ENCODE data around the gene MOBP. TPM values are rescaled to one million over a fixed set of nuclear protein-coding genes. Genes with fewer than 3 reads are reported as not detected.

MOBP gene
- total and polyA plus RNA-seq, 8 donors, result 0.06 to 0.92 (median 0.43) TPM; not detected in 4

DNA sequence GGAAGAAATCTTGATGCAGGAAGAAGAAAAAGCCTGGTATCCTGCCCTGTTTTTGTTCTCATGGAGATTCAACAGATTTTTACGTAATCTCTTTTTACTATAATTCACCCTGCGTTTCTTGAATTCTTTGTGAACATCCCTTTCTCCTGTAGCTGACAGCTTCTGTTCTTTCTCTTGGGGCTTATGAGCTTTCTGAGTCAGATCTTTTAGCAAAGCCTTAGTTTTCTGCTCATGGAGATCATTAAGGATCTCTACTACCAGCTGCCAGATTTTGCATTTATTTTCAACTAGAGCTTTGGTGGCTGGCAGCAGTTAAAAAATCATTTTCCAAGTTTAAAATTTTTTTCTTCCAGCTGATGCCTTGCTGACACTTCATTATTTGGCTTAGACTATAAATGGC is 51.6 kb downstream of the MOBP start:
- no peak overlapping the region for H3K27ac ChIP-seq
- no peaks in the 10 kb centered on the region for H3K27me3 ChIP-seq
- no peaks in the 10 kb centered on the region for H3K4me1 ChIP-seq
- WGBS, 5 donors, result 68 to 80% (median 72%) methylated on average over 2 of the region's 2 CpGs
- intact Hi-C loops (cut with DNase I; ENCODE audit: low total_unique reads), result no loop called here
- TF ChIP-seq POLR2A (IDR thresholded peaks at IDR 0.05) (no peak), CTCF (IDR thresholded peaks at IDR 0.05) (no peak), POLR2AphosphoS5 (IDR thresholded peaks at IDR 0.05) (no peak), EP300 (IDR thresholded peaks at IDR 0.05) (no peak)
- no peak overlapping the region for H3K4me3 ChIP-seq
- H3K9me3 ChIP-seq, result peaks cover 0 to 5% (median 3%) of the 10 kb centered on the region in 4 donors
- peak in 1 of 2 donors; percentile 51 for DNase-seq
- no peaks in the 10 kb centered on the region for H3K36me3 ChIP-seq

GRCh38 chr3:39519554-39520288 is 52.2 kb downstream of the MOBP start:
- H3K36me3 ChIP-seq, result no peaks in the 10 kb centered on the region
- no peak for TF ChIP-seq CTCF (IDR thresholded peaks at IDR 0.05)
- no peak for TF ChIP-seq POLR2AphosphoS5 (IDR thresholded peaks at IDR 0.05)
- no peak for TF ChIP-seq POLR2A (IDR thresholded peaks at IDR 0.05)
- no peak for TF ChIP-seq EP300 (IDR thresholded peaks at IDR 0.05)
- intact Hi-C loops (cut with DNase I; ENCODE audit: low total_unique reads), result no loop called here
- H3K4me1 ChIP-seq, result no peaks in the 10 kb centered on the region
- peaks cover 0 to 9% (median 5%) of the 10 kb centered on the region in 4 donors for H3K9me3 ChIP-seq
- DNase-seq, result no peak
- H3K4me3 ChIP-seq, result no peak overlapping the region
- H3K27me3 ChIP-seq, result no peaks in the 10 kb centered on the region
- 34 to 47% (median 45%) methylated on average over 3 of the region's 3 CpGs for WGBS, 5 donors
- H3K27ac ChIP-seq, result no peak overlapping the region

DNA sequence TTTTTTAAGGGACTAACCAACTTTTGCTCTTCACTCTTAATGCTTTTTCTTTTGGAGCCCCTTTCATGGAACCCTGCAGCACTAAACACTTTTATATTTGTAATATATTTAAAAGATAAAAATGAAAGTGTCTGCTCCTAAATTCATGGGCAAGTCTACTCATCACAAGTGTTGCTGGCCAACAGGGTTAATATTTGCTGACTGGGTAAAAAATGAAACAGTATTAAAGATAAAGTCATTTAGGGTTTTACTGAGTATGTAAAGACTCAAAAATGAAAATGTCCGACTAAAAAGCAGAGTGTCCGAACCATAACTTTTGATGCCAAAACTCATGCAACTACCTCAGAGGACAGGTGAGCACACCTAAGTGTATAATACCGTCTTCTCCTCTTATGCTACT is 54.0 kb downstream of the MOBP start:
- intact Hi-C loops (cut with DNase I; ENCODE audit: low total_unique reads), result no loop called here
- TF ChIP-seq POLR2A (IDR thresholded peaks at IDR 0.05) (no peak), EP300 (IDR thresholded peaks at IDR 0.05) (no peak), CTCF (IDR thresholded peaks at IDR 0.05) (no peak), POLR2AphosphoS5 (IDR thresholded peaks at IDR 0.05) (no peak)
- no peaks in the 10 kb centered on the region for H3K36me3 ChIP-seq
- no peak for DNase-seq
- H3K9me3 ChIP-seq, result peaks cover 0 to 12% (median 6%) of the 10 kb centered on the region in 4 donors
- no peak overlapping the region for H3K27ac ChIP-seq
- no peaks in the 10 kb centered on the region for H3K27me3 ChIP-seq
- WGBS, 5 donors, result 90 to 98% (median 92%) methylated on average over 3 of the region's 3 CpGs
- no peaks in the 10 kb centered on the region for H3K4me1 ChIP-seq
- no peak overlapping the region for H3K4me3 ChIP-seq

DNA sequence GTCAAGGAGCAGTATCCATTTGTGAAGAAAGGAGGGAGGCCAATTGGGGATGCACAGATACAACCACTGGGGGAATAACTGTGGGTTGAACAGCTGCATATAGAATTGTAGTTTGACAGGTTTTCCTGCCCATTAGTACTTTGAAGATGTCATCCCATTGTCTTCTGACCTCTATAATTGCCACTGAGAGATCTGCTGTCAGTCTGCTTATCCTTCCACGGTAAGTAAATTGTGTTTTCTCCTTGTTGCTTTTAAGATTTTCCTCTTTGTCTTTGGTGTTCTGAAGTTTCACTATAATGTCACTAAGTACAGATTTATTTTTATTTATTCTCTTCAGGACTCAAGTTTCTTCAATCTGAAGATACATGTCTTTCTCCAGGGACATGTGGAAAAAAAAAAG is 56.6 kb downstream of the MOBP start:
- TF ChIP-seq CTCF (IDR thresholded peaks at IDR 0.05) (no peak), POLR2A (IDR thresholded peaks at IDR 0.05) (no peak), POLR2AphosphoS5 (IDR thresholded peaks at IDR 0.05) (no peak), EP300 (IDR thresholded peaks at IDR 0.05) (no peak)
- H3K36me3 ChIP-seq, result no peaks in the 10 kb centered on the region
- no peaks in the 10 kb centered on the region for H3K27me3 ChIP-seq
- no peak overlapping the region for H3K27ac ChIP-seq
- H3K4me1 ChIP-seq, result no peaks in the 10 kb centered on the region
- no peak for DNase-seq
- peaks cover 0 to 12% (median 6%) of the 10 kb centered on the region in 4 donors for H3K9me3 ChIP-seq
- 70 to 87% (median 74%) methylated on average over 1 of the region's 1 CpG for WGBS, 5 donors
- intact Hi-C loops (cut with DNase I; ENCODE audit: low total_unique reads), result no loop called here
- H3K4me3 ChIP-seq, result no peak overlapping the region

Data from stomach (tissue), 9 donors.